GM18519 (cell line): ENCODE data around the gene GOLIM4.

ENCODE experiments used
- ATAC-seq: cut with Tn5 transposase; IDR thresholded peaks from one replicate; pipeline ENCODE4 v1.9.1; 2021; ENCODE audit warnings: mild to moderate bottlenecking, moderate library complexity; ENCODE audit not compliant: unreplicated experiment, low FRiP score

GOLIM4 gene

DNA sequence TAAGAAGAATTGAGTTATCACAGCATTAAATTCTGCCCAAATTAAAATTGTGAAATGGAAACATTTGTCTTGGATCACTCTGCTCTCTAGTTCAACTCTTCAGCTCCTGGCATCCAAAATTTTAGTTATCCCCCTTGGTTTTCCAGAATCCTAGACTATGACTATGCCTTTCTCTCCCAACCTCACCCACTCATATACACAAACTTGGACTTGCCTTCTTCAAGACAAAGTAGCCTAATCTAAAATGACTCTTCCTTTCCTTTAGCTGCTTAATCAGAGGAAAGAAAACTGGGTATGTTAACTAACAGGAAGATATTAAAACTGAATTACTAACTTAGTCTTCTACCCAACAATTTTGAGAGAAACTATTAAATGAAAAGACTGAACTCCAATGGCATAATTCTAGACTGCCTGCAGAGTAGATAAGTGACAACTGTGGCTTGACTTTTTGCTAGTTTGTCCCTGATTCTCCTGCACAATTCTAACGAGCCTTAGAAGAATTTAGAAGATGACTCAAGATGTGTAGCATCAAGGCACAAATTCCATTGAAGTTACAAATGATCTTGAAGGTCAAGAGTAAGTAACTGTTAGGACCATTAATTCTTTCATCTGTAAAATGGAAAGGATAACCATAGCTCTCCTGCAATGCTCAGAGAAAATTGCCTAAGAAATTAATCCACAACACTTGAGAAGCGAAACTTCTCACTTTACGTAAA is 5.2 kb upstream of the GOLIM4 start:
- ATAC-seq = no peak

DNA sequence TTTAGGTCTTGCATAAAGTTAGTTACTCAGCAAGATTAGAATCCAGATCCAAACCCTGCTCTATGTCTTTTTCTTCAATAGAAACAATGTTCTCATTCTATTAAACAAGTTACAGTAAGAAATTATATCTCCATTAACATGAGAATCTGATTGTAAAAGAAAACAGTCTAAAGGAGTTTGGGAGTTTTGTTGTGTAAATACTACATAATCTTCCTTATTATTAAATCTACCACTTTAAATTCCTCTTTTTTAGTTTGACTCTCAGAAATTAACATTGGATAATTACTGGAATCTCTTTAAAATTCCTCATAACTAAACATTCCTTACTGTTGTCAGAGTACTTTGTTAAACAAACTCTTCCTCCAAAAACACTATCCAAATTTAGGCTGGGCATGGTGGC is 1.7 kb upstream of the GOLIM4 start:
- no peak for ATAC-seq

DNA sequence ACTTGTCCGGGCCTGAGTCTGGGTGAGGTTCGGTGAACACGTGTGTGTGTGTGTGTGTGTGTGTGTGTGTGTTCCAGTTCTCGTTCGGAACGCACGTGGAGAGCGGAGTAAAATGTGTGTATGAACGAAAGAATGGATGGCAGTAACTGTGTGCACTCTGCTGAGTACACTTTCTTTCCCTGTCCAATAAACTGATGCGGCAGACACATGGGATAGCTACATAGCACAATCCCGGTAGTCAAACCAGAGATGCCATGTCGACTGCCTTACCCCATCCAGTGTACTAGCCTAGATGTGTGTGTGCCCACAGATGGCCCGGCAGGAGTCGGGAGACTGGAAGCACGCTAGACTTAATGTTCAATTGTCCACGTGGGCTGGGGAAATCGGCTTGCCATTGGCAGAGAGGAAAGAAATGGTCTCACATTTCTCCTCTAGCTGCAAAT is 507 bp upstream of the GOLIM4 start:
- ATAC-seq = peak; percentile 19

DNA sequence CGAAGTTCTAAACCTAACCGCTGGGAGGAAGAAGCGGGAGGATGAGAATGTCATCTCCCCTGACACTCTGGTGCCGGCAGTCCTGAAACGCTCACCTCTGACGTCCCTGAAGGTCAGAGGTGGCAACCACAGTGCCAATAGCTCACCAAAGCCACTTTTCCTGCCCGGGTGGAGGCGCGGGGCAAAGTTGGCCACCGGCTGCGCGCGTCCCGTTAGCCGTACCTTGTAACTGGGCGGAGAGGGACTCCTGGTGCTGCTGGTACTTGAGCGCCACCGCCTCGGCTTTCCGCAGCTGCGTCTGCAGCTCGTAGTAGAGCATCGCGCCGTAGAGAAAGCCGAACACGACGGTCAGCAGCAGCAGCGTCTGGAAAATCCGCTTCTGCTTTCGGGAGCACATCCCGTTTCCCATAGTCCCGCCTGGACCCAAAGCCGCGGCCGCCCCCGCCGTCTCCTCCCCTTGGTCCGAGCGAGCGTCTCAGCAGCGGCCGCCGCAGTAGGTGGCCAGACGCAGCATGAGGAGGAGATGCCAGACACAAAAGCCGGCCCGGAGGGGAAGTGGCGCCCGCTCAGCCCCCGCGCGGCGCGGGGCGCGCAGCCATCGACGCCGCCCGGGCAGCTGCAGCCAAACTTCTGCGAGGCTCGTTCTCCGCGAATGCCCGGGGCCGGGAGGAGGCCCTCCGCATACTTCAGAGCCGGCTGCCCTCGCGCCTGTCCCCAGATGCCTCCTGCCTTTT is 680 bp downstream of the GOLIM4 start:
- ATAC-seq = peak; percentile 17

DNA sequence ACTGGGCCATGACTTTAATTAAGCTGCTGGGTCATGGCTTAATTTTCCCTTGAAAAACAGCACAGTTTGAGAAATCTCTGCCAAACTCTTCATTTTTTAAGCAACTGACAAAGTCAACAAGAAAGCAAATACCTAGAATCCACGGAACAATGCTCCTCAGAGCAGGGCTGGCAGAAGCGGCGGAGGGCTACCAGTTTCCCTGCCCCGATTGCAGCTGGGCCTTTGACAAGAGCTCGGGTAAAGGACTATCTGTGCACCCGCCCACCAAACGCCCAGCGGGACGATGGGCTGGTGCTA is 1.2 kb downstream of the GOLIM4 start:
- ATAC-seq = peak; percentile 43

DNA sequence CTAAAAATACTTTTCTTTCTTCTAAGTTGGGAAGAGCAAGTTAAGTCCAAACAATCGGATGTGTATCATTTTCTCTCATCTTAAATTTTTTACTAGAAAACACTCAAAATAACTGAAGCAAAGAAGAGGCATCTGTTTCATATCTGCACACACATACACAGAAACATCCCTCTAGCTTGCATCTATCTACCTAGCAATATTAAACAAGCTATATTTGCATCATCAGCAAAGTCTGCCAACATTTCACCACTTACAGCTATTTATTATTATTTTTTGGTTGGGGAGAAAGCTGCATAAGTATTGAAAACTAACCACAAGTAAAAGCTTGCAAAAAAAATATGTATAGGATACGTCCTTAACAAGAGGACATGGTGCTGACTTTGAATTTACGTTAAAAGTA is 1.9 kb downstream of the GOLIM4 start:
- no peak for ATAC-seq

DNA sequence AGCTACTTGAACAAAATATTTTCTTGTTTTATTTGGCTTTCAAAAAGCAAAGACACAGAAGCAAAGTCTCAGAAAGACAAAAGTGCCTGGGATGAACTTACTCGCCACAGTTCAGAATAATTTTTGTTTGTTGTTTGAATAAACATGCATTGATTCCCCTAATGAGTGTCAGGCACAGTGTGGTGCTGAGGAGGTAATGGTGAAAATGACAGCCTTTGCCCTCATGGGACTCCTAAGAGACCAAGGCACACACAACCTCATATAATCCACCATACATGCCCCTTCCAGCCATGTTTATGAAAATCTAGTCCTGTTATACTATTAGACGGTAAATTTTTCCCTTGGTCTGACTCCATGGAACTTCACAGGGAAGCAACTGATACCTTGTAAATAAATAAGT is 2.5 kb downstream of the GOLIM4 start:
- ATAC-seq = no peak

DNA sequence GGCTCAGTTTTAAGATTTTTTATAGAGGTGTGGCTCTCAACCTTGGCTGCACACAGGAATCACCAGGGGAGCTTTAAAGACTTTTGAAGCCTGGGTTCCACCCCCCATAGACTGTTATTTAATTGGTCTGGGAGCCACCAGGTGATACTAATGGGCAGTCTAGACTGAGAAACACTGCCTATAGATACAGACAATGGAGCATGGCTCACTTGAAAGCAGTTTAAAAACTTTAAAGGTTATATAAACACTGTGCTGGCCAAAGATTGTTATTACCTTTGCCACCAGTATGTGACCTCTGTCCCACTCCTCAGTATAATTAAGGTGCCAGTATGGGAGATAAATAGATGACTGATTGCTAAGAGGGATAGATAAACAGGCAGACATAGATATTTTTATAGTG is 3.8 kb downstream of the GOLIM4 start:
- no peak for ATAC-seq

DNA sequence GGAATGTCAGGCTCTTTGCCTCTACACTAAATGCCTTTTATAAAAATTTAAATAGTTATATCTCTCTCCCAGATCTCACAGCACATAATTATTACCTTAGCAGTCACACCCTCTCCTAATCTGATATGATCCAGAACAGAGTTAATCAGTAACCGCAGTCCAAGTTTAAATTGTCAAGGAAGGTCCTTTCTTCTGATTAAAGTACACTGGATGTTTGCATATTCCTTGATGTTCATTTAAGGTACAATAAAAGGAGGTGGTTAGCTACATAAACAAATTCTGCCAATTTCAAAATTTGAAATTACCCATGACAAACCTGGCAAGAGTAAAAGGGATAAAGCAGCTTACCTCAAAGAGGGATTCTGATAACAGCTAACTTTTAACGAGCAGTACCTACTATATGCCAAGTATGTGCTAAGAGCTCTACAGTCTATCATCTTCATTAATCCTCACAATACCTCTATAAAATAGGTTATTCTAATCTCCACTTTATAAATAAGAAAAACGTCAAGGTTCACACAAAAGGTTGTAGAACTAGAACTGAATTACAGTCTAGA is 4.3 kb downstream of the GOLIM4 start:
- no peak for ATAC-seq

DNA sequence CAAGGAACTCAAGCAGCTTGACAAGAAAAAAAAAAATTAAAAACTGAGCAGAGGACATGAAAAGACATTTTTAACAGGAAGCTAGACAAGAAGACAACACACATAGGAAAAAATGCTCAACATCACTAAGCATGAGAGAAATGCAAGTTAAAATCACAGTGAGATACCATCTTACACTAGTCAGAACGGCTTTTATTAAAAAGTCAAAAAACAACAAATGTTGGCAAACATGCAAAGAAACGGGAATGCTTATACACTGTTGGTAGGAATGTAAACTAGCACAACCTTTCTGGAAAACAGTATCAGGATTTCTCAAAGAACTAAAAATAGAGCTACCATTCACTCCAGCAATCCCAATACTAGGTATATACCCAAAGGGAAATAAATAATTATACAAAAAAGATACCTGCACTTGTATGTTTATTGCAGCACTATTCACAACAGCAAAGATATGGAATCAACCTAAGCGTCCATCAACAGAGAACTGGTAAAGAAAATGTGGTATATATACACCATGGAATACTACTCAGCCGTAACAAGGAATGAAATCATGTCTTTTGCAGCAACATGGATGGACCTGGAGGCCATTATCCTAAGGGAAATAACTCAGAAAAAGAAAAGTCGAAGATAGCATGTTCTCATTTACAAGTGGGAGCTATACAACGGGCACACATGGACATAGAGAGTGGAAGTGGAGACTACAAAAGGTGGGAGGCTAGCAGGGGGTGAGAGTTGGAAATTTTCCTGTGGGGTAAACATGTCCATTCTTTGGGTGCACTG is 5.2 kb downstream of the GOLIM4 start:
- ATAC-seq = no peak

DNA sequence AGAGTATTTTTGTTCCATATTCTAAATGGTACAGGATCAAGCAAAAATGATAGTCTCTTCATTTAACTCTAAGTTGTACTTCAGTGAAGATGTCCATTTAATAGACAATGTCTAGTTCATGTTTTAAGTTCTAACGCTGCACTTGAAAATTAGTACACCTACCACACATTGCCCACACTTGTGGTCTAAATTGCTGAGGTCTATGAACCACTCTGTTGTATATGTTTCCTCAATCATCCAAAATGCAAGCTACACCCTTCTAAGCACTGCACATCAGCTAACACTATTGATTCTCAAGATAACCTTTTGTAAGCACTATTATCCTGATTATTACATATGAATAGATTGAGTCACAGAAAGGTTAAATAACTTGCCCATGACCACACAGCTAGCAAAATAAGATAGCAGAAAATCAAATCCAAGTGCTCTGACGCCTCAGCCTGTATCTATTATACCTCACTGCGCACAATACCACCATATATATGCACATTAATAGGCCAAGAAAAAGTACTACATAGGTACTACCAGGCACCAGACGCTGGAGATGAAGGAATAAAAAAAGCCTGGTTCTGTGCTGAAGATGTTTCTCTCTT is 6.4 kb downstream of the GOLIM4 start:
- no peak for ATAC-seq

DNA sequence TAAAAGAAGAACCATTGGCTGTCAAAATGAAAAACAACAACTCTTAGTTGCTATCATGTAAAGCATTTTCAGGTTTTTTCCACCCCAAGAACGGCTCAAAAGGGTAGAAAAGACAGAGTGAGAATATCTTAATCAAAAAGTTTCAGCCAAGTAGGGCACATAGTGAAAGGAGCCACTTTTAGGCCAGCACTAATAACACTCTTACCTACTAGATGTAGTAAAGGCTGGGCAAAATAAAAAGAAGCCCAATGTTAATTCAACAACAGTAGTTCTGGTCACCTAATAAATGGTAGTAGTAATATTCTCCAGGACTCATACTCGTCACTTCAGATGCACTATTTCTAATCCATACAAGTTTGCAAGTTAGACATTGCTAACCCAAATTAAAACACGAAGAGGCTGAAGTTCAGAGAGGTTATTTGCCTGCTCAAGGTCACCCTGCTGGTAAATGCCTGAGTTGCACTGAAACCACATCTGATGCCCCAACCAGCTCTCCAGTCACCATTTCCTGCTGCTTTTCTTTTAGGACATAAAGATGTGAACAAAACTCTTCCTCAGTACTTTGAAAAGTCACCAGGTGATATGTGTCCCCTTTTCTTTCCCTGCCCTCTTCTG is 7.5 kb downstream of the GOLIM4 start:
- peak; percentile 62 for ATAC-seq

DNA sequence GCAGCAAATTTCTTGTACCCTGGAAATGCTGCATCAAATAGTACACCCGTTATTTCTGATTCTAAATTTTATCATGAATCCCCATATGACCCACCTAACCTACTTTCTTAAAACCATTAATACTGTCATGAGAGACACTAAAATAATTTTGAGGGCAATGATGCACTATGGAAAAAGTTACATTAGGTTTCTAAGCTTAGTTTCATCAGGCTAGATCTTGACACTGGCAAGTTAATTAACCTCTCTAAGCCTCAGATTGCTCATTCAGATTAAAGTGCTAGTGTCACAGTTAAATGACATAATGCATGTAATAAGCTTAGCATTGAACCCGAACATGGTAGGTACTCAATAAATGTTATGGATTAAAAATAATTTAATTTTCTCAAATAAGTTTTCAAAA is 8.2 kb downstream of the GOLIM4 start:
- ATAC-seq = no peak

DNA sequence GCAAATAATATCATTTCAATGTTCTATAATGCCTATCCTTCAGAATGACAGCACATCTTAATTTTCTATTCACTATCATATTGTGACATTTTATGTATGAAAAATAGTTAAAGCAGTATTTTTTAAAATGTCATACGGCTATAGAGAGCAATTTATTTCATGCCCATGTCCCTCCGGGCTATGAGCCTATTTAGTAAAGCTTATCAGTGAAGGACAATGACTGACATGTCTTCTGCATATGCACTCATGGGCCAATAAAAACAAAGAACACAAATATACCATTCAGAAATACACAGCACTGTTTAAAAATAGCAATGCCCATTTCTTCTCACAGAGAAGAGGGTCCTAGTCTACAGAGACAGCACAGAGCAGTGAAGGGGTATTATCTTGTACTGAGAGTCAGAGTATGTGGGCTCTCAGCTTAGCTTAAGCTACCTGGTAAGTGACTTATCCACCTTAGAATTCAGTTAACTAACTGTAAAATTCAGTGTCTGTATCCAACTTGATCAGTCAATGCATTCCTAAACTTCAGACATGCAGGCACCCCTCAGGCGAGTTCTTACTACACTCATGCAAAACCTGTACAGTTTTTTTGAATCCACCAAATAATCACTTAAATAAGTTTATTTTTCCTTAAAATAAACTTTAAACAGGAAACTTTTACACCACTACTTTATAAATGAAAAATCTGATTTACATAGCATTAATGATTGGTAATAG is 9.0 kb downstream of the GOLIM4 start:
- ATAC-seq = no peak

DNA sequence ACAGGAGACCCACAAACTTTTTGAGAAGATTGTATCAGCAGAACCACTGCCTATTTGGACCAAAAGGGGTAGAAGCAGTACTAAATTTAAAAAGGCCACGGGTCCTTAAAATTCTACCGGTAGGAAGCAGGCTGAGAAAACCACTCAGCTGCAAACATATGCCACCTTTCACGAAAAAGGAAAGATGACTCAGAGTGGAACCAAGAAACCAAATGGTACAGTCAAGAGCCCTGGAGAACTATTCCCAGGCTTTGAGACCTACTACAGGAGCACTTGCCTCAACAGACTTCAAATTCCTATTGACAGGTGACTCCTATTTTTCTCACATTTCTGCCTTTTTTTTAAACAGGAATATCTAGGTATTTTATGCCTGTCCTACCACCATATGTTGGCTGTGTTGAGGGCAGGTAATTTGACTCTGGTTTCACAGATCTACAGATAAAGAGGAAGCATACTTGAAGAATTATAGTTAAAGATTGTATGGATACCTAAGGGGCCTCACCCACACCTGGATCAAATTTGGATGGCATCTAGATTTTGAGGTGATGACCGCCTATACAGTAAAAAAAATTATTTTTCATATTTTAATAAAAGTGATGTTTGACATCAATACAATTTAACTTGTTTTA is 10.1 kb downstream of the GOLIM4 start:
- no peak for ATAC-seq

DNA sequence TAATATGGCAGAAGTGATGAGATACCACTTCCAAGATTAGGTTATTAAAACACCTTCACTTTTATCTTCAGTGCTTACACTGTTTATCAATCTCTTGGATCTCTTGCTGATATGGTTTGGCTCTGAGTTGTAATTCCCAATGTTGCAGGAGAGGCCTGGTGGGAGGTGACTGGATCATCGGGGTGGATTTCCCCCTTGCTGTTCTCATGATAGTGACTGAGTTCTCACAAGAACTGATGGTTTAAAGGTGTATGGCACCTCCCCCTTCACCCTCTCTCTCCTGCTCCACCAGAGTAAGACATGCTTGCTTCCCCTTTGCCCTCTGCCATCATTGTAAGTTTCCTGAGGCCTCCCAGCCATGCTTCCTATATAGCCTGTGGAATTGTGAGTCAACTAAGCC is 11.8 kb downstream of the GOLIM4 start:
- ATAC-seq = no peak

DNA sequence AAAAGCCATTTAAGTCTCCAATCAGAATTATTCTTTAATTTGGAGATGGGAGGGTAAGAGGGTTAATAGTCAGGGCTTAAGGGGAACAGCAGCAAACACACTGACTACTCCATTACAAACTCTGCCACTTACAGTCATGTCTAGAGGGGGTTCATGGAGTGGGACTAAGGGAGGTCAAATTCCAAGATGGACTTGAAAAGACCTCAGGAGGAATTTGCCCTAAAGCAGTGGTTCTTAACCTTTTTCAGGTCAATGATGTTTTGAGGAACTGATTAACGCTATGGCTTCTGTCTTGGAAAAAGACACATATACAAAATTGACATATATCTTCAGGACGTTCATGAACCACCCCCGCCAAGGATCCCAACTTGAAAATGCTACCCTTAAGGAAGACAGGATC is 13.9 kb downstream of the GOLIM4 start:
- ATAC-seq = no peak

DNA sequence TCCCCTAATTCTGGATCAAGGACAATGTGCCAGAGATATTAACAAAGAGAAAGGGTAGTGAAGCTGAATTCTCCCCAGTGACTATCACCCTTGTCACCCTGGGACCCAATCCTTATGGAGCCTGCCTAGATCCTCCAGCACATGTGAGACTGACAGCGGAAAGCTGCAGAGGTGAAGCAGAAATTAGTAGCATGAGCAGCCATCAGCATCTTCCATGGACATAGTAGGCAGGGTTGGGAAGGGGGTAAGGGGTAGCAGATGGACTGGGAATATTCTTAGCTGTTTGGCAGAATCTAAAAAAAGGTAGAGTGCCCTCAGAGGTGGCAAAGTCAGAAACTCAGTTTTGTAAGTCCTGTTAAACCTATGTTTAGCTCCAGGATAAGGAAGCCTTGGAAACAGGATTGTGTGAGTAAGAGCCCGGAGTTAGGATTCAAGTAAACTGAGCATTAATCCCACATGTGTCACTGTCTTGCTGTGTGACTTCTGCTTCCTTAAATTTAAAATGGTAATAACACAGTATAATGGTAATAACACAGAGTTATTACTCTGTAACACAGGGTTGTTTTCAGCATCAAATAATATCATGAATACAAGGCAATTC is 14.5 kb downstream of the GOLIM4 start:
- ATAC-seq = no peak
